MM.1S (cell line): ENCODE data around the gene ATP5F1D.

Experiments
- DNase-seq: peaks from one replicate; pipeline ENCODE4 v3.0.0-alpha.2; 2015
- H2AFZ ChIP-seq: fragments of 300-600 bp; sonication (generic); 2 replicates; pipeline ENCODE4 v1.6.0; 2016; ENCODE audit warnings: antibody characterized with exemption, low read length
- H3F3A ChIP-seq: fragments of 300-600 bp; sonication (generic); 2 replicates; pipeline ENCODE4 v1.6.1; 2016; ENCODE audit warnings: mild to moderate bottlenecking, antibody characterized with exemption, low read length, moderate library complexity, mixed read lengths; ENCODE audit not compliant: insufficient read depth
- H3K27ac ChIP-seq: fragments of 300-600 bp; sonication (generic); 2 replicates; pipeline ENCODE4 v1.5.1; 2016; ENCODE audit warnings: mild to moderate bottlenecking, low read length
- H3K27me3 ChIP-seq: fragments of 300-600 bp; sonication (generic); replicated peaks from 2 replicates; pipeline ENCODE4 v1.6.0; 2016; ENCODE audit warnings: low read length; ENCODE audit not compliant: insufficient read depth
- H3K36me3 ChIP-seq: fragments of 300-600 bp; sonication (generic); replicated peaks from 2 replicates; pipeline ENCODE4 v1.6.1; 2016; ENCODE audit warnings: mild to moderate bottlenecking, low read length, mixed read lengths; ENCODE audit not compliant: insufficient read depth
- H3K4me1 ChIP-seq: fragments of 300-600 bp; sonication (generic); 2 replicates; pipeline ENCODE4 v1.6.1; 2016; ENCODE audit warnings: low read length, mixed read lengths
- H3K4me2 ChIP-seq: fragments of 300-600 bp; sonication (generic); 2 replicates; pipeline ENCODE4 v1.6.0; 2016; ENCODE audit warnings: low read depth, low read length
- H3K4me3 ChIP-seq: fragments of 300-600 bp; sonication (generic); 2 replicates; pipeline ENCODE4 v1.5.1; 2016; ENCODE audit warnings: low read length, mixed read lengths
- H3K79me2 ChIP-seq: fragments of 300-600 bp; sonication (generic); 2 replicates; pipeline ENCODE4 v1.6.1; 2016; ENCODE audit warnings: mixed run types, low read length, mixed read lengths
- H3K9ac ChIP-seq: fragments of 300-600 bp; sonication (generic); 2 replicates; pipeline ENCODE4 v1.6.1; 2016; ENCODE audit warnings: low read length, mixed read lengths
- H3K9me2 ChIP-seq: fragments of 300-600 bp; sonication (generic); replicated peaks from 2 replicates; pipeline ENCODE4 v1.6.1; 2016; ENCODE audit warnings: mild to moderate bottlenecking, low read length, mixed read lengths; ENCODE audit not compliant: insufficient read depth
- H3K9me3 ChIP-seq: fragments of 300-600 bp; sonication (generic); replicated peaks from 2 replicates; pipeline ENCODE4 v1.6.1; 2016; ENCODE audit warnings: mild to moderate bottlenecking, low read length, mixed read lengths; ENCODE audit not compliant: insufficient read depth
- H4K20me1 ChIP-seq: fragments of 300-600 bp; sonication (generic); 2 replicates; pipeline ENCODE4 v1.6.1; 2016; ENCODE audit warnings: mild to moderate bottlenecking, low read length, moderate library complexity, mixed read lengths; ENCODE audit not compliant: insufficient read depth
- CTCF ChIP-seq: fragments of 300-600 bp; sonication (generic); IDR thresholded peaks from 2 replicates; pipeline ENCODE4 v1.5.1; 2016; ENCODE audit warnings: antibody characterized with exemption, low read length, mixed read lengths
- EZH2 ChIP-seq: fragments of 300-600 bp; sonication (generic); optimal IDR thresholded peaks from 2 replicates; pipeline ENCODE3; 2017; ENCODE audit warnings: low read depth, mild to moderate bottlenecking, antibody characterized with exemption, low read length, mixed read lengths
- EZH2phosphoT487 ChIP-seq: fragments of 300-600 bp; sonication (generic); IDR thresholded peaks from 2 replicates; pipeline ENCODE4 v1.6.1; 2018; ENCODE audit warnings: antibody characterized with exemption, low read length

ATP5F1D gene

GRCh38 chr19:1214299-1214861 is 27.2 kb upstream of the ATP5F1D start:
- Histone ChIP-seq H3K9ac (no peak overlapping the region), H3K4me1 (no peaks in the 10 kb centered on the region), H3K36me3 (no peaks in the 10 kb centered on the region; the same call in 1 of the 2 replicates), H2AFZ (no peak overlapping the region), H3F3A (no peaks in the 10 kb centered on the region), H3K27me3 (no peaks in the 10 kb centered on the region), H3K79me2 (peaks cover 94% of the 10 kb centered on the region), H3K9me3 (no peaks in the 10 kb centered on the region), H3K9me2 (no peaks in the 10 kb centered on the region), H3K4me3 (no peak overlapping the region), H3K27ac (no peak overlapping the region), H4K20me1 (peaks cover 3% of the 10 kb centered on the region; the same call in 1 of the 2 replicates), H3K4me2 (no peak overlapping the region)
- TF ChIP-seq CTCF = no peak
- TF ChIP-seq EZH2 = no peak
- TF ChIP-seq EZH2phosphoT487 = no peak
- DNase-seq = no peak

- Histone ChIP-seq H3K36me3 (no peaks in the 10 kb centered on the region; the same call in 1 of the 2 replicates), H2AFZ (no peak overlapping the region), H3K4me1 (no peaks in the 10 kb centered on the region), H4K20me1 (peaks cover 3% of the 10 kb centered on the region; the same call in 1 of the 2 replicates), H3K9me2 (no peaks in the 10 kb centered on the region), H3F3A (no peaks in the 10 kb centered on the region), H3K4me3 (no peak overlapping the region), H3K27ac (no peak overlapping the region), H3K79me2 (peaks cover 87% of the 10 kb centered on the region), H3K9me3 (no peaks in the 10 kb centered on the region), H3K4me2 (no peak overlapping the region), H3K27me3 (no peaks in the 10 kb centered on the region), H3K9ac (no peak overlapping the region)
- DNase-seq = no peak
- TF ChIP-seq CTCF = no peak
- no peak for TF ChIP-seq EZH2phosphoT487
- TF ChIP-seq EZH2 = no peak
These were observed 26.5 kb upstream of the ATP5F1D start for GRCh38 chr19:1214862-1215731.

GRCh38 chr19:1216756-1217155 is 24.8 kb upstream of the ATP5F1D start:
- Histone ChIP-seq H3F3A (no peaks in the 10 kb centered on the region), H3K4me3 (no peak overlapping the region), H3K9me2 (no peaks in the 10 kb centered on the region), H3K4me1 (no peaks in the 10 kb centered on the region), H3K9ac (no peak overlapping the region), H3K27me3 (no peaks in the 10 kb centered on the region), H3K79me2 (peaks cover 70% of the 10 kb centered on the region), H3K4me2 (no peak overlapping the region), H4K20me1 (peaks cover 3% of the 10 kb centered on the region; the same call in 1 of the 2 replicates), H3K36me3 (no peaks in the 10 kb centered on the region), H3K27ac (no peak overlapping the region), H3K9me3 (no peaks in the 10 kb centered on the region), H2AFZ (no peak overlapping the region)
- no peak for DNase-seq
- no peak for TF ChIP-seq EZH2phosphoT487
- no peak for TF ChIP-seq EZH2
- no peak for TF ChIP-seq CTCF
